K562 (cell line): ENCODE data around the gene GTPBP6. TPM values are rescaled to one million over a fixed set of nuclear protein-coding genes. Genes with fewer than 3 reads are reported as not detected.
A peak's percentile ranks its signal among the peaks of the same experiment; 100 is the strongest.

Experiments
- BRD9 ChIP-seq: fragments of 450-650 bp; IDR thresholded peaks from 2 replicates; pipeline ENCODE4 v1.6.1; 2018; ENCODE audit warnings: low read depth; ENCODE audit not compliant: partially characterized antibody
- CAMTA2 ChIP-seq: fragments of 250-450 bp; sonication (Bioruptor Pico); conservative IDR thresholded peaks from 2 replicates; pipeline ENCODE4 v1.5.1; 2022
- CBFA2T3 ChIP-seq: fragments of 450-650 bp; IDR thresholded peaks from 2 replicates; pipeline ENCODE4 v1.6.1; 2017
- ETV1 ChIP-seq: fragments of 450-650 bp; conservative IDR thresholded peaks from 2 replicates; pipeline ENCODE4 v1.6.1; 2016; ENCODE audit warnings: missing genetic modification characterization, control low read depth, low read depth, missing compliant biosample characterization
- FIP1L1 ChIP-seq: fragments of 200-400 bp; formaldehyde crosslinking; IDR thresholded peaks from 2 replicates; pipeline ENCODE4 v1.6.1; 2018; ENCODE audit warnings: mild to moderate bottlenecking, low read depth, low read length; ENCODE audit not compliant: poor library complexity, severe bottlenecking
- HBP1 ChIP-seq: fragments of 450-650 bp; formaldehyde crosslinking; IDR thresholded peaks from 2 replicates; pipeline ENCODE4 v1.4.0; 2022; ENCODE audit warnings: missing genetic modification characterization
- KDM5B ChIP-seq: fragments of 200-600 bp; sonication (generic); IDR thresholded peaks from 2 replicates; pipeline ENCODE4 v1.6.1; 2012; ENCODE audit warnings: low read depth, mild to moderate bottlenecking, moderate library complexity, low read length, control low read depth, inconsistent platforms; ENCODE audit not compliant: insufficient replicate concordance
- NR2C2 ChIP-seq, 2 experiments: fragments of 200-800 bp in 1 of 2; sonication (Bioruptor generic) in 1 of 2; sonication (generic) in 1 of 2; formaldehyde crosslinking in 1 of 2; IDR thresholded peaks; 2 replicates each; pipeline versions ENCODE4 v1.6.1 to v1.8.0; 2016 to 2022; ENCODE audit warnings: mild to moderate bottlenecking in 1 of 2, missing compliant biosample characterization in 1 of 2, missing genetic modification characterization in 1 of 2, missing genetic modification reagents in 1 of 2
- PKNOX1 ChIP-seq: fragments of 450-650 bp; IDR thresholded peaks from 2 replicates; pipeline ENCODE4 v1.6.1; 2016
- POLR2B ChIP-seq: fragments of 450-650 bp; IDR thresholded peaks from 2 replicates; pipeline ENCODE4 v1.6.1; 2018; ENCODE audit warnings: low read depth; ENCODE audit not compliant: partially characterized antibody
- SMAD3 ChIP-seq: fragments of 450-650 bp; formaldehyde crosslinking; conservative IDR thresholded peaks from 2 replicates; pipeline ENCODE4 v1.4.0; 2020; ENCODE audit warnings: mild to moderate bottlenecking
- SRSF7 ChIP-seq: fragments of 200-400 bp; formaldehyde crosslinking; optimal IDR thresholded peaks from 2 replicates; pipeline ENCODE3; 2017; ENCODE audit warnings: mild to moderate bottlenecking, low read depth, low read length
- TFE3 ChIP-seq: fragments of 450-650 bp; formaldehyde crosslinking; IDR thresholded peaks from 2 replicates; pipeline ENCODE4 v1.4.0; 2020; ENCODE audit warnings: mild to moderate bottlenecking, mixed read lengths
- ZNF398 ChIP-seq: fragments of 250-450 bp; sonication (Bioruptor Pico); IDR thresholded peaks from 2 replicates; pipeline ENCODE4 v1.8.0; 2021; ENCODE audit warnings: moderate library complexity, mild to moderate bottlenecking, inconsistent platforms
- ZNF431 ChIP-seq: sonication (generic); formaldehyde crosslinking; IDR thresholded peaks from 2 replicates; pipeline ENCODE4 v1.8.0; 2022; ENCODE audit warnings: mild to moderate bottlenecking, missing genetic modification reagents
- ZNF445 ChIP-seq: fragments of 250-450 bp; sonication (Bioruptor Pico); IDR thresholded peaks from 2 replicates; pipeline ENCODE4 v1.4.0; 2020; ENCODE audit warnings: low read depth, mild to moderate bottlenecking, moderate library complexity
- ZNF57 ChIP-seq: fragments of 450-650 bp; formaldehyde crosslinking; IDR thresholded peaks from 2 replicates; pipeline ENCODE4 v1.4.0; 2020; ENCODE audit warnings: mild to moderate bottlenecking, moderate library complexity
- polyA plus RNA-seq, 8 experiments: library from polyadenylated mRNA; depleted of rRNA in 4 of 8; stranded (reverse) in 5 of 8; unstranded in 3 of 8; fragments of >200 nt; fragmentation: Nextera tagmentation in 2 of 8; fragmentation: Illumina TruSeq in 1 of 8; extraction: Ambion mirVana in 2 of 8; extraction: Trizol in 1 of 8; gene quantifications; 2 replicates each; pipeline versions ENCODE4 v1.2.1 to v1.2.3, GENCODE V29; 2011 to 2014; ENCODE audit warnings: inconsistent platforms in 1 of 8, missing spikeins in 1 of 8
- total RNA-seq, 7 experiments: library from RNA; depleted of rRNA in 6 of 7; stranded (reverse); fragments of >200 nt in 6 of 7; fragmentation: Illumina TruSeq in 2 of 7; extraction: Trizol in 2 of 7; gene quantifications; 2 replicates each; pipeline versions ENCODE4 v1.2.1 to v1.2.3, GENCODE V29; 2011 to 2021; ENCODE audit warnings: low replicate concordance in 1 of 7

Gene GTPBP6
- total and polyA plus RNA-seq, 9 of the 15 experiments (the other 6 are each of a cell fraction or from before 2014, with no cell fraction given), result 0.24 to 35.2 (median 8.0) TPM

GRCh38 chrX:261167-261918, 57.3 kb downstream of the GTPBP6 start (continued):
- TF ChIP-seq HBP1 (CRISPR knock-in tag), result no peak
- TF ChIP-seq BRD9, result no peak
- no peak for TF ChIP-seq ZNF398 (CRISPR knock-in tag)
- TF ChIP-seq SMAD3 (CRISPR knock-in tag), result no peak
- peak; percentile 79 for TF ChIP-seq PKNOX1
- TF ChIP-seq ZNF57 (CRISPR knock-in tag), result no peak
- TF ChIP-seq CAMTA2 (CRISPR knock-in tag), result no peak
- no peak for TF ChIP-seq NR2C2 (CRISPR knock-in tag; IDR thresholded peaks at IDR 0.05)
- peak; percentile 71; the same call in 1 of the 2 replicates for TF ChIP-seq NR2C2 (tag; IDR thresholded peaks at IDR 0.05)
- peak; percentile 47; the same call in 1 of the 2 replicates for TF ChIP-seq CBFA2T3
- TF ChIP-seq ETV1 (tag), result 0 out of 2 replicates have a peak, but pooled peaks have one; percentile 36
- TF ChIP-seq POLR2B, result no peak
- TF ChIP-seq SRSF7, result no peak
- no peak for TF ChIP-seq FIP1L1
- TF ChIP-seq ZNF431 (CRISPR knock-in tag), result no peak
- no peak for TF ChIP-seq KDM5B
- no peak for TF ChIP-seq ZNF445
- no peak for TF ChIP-seq TFE3 (CRISPR knock-in tag)
